GM19395 (cell line): ENCODE data around the gene CLDN11.

Experiments
- ATAC-seq: cut with Tn5 transposase; IDR thresholded peaks from one replicate; pipeline ENCODE4 v1.9.1; 2021; ENCODE audit warnings: mild to moderate bottlenecking, moderate library complexity; ENCODE audit not compliant: unreplicated experiment

CLDN11 gene

DNA sequence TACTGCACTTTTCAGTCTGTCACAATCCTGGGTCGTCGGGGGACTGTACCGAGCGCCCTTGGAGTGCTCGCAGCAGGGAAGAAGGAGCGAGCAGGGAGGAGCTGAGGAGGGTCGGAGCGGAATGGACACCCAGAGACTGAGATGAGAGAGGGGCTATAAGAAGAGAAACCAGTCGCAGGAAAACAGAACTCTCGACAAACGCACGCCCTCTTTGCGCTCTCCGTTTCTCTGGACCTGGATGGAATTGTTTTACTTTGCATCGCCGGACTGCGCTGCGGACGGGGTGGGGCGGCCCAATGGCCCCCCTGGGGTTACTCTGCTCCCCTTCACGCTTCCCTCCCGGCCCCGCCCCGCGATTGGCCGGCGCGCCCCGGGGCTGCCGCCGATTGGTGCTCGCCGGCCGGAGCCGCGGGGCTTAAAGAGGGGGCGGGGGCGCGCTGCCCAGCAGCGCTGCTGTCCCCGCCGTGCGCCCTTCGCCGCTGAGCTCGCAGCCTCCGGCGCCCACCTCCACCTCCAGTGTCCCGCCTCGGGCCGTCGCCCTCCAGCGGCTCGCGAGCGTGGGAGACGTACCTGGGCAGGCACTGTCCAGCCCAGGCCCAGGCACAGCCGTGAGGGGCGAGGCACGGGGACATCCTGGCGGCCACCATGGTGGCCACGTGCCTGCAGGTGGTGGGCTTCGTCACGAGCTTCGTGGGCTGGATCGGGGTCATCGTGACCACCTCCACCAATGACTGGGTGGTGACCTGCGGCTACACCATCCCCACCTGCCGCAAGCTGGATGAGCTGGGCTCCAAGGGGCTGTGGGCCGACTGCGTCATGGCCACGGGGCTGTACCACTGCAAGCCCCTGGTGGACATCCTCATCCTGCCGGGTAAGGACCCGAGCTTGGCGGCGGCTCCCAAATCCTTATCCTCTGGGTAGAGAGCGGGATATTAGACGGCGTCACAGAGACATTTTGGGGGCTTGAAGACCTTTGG, at the start of gene CLDN11:
Gene CLDN11 (plus strand): TSS at position 447 of the 977 bp plus-strand sequence. CDS start 199 bp downstream, at position 646.
- no peak for ATAC-seq

DNA sequence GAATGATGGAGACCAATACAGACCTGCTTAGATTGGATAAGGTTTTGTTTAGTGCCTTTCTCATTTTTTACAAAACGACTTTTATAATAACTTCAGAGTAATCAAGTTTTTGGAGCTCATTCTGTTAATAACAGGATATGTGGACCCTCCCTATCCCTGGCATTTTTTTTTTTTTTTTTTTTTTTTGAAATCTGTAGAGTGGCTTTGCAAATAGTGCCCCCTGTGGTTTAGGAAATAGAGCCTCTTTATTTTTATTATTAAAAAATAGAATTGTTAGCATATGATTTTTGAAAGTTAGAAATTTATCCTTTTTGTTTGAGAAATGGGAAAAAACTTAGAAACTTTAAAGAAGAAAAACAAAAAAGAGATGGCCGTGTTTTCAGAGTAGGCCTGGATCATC, 49.7 kb upstream of the CLDN11 start:
- ATAC-seq, result no peak

DNA sequence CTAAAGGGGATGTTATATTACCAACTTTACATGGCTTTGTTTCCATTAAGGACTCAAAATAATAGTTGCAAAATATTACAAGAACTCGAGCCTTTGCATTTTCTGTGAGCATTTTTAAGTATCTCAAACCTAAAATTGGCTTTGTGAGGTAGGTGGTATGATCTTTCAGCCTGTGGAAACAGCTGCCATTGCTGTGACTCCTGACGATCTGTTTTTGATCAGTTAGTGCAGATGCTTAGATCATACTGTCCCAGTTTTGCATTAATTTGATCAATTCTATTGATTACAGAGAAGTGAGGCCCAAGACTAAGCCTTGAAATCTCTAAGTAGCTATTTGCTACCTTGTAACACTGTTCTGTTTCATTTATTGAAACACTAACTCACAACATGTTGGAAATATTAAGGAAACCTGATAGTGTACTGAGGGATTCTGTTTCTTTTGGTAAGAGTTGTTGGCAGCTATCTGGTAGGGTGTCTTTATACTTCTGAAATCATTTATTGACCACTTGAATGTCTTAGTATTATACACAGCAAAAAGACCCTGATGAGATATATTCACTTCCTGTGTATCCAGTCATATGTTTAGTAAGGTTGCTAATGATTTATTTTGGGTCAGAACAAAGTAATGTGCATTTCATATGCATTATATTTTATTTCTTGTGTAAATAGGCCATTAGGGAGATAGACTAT, 46.3 kb upstream of the CLDN11 start:
- no peak for ATAC-seq

DNA sequence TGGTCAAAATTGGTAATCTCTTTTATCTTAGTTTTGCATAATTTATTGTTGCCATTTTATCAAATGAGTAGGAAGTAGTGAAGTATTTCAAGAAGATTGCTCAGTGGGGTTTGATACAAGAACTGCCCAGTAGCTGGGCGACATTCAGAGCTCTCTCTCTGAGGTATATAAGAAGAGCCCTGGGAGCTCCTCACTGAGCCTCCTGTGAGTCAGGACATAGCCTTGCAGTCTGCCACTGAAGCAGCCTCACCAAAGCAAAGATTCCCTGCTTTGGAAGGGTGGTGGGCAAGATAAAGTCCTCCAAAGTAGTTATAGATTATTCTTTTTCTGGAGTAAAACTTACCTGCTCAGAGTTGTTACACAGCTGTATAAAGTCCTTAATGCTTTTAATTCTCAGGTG, 35.1 kb upstream of the CLDN11 start:
- no peak for ATAC-seq

DNA sequence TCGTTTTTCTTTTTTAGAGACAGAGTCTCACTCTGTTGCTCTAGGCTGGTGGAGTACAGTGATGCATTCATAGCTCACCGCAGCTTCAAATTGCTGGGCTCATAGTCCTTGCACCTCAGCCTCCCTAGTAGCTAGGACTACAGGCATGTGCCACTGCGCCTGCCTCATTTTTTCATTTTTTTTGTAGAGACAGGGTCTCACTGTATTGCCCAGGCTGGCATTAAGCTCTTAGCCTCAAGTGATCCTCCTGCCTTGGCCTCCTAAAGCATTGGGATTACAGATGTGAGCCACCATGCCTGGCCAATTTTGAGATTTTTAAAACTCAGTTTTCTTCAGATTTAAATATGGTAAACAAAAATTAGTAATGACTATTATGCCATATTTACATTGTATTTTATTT, 32.2 kb upstream of the CLDN11 start:
- no peak for ATAC-seq

DNA sequence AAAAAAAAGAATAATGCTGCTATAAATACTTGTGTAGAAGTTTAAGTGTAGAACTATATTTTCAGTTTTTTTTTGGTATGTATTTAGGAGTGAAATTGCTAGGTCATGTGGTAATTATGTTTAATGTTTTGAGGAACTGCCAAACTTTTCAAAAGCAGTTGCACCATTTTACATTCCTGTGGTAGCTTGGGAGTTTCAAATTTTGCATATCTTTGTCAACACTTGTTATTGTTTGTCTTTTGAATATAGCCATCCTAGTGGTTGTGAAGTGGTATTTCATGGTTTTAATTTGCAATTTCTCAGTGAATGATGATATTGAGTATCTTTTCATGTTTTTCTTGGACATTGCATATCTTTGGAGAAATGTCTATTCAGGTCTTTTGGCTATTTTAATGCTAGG, 30.7 kb upstream of the CLDN11 start:
- no peak for ATAC-seq

DNA sequence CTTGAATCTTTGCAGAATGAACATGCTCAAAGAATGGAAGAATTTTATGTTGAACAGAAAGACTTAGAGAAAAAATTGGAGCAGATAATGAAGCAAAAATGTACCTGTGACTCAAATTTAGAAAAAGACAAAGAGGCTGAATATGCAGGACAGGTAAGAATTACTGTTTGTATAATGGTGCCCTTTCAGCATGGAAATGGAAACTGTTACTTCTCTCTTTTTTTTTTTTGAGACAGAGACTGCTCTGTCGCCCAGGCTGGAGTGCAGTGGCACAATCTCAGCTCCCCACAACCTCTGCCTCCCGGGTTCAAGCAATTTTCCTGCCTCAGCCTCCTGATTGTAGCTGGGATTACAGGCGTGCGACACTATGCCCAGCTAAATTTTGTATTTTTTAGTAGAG, 27.6 kb upstream of the CLDN11 start:
- no peak for ATAC-seq

DNA sequence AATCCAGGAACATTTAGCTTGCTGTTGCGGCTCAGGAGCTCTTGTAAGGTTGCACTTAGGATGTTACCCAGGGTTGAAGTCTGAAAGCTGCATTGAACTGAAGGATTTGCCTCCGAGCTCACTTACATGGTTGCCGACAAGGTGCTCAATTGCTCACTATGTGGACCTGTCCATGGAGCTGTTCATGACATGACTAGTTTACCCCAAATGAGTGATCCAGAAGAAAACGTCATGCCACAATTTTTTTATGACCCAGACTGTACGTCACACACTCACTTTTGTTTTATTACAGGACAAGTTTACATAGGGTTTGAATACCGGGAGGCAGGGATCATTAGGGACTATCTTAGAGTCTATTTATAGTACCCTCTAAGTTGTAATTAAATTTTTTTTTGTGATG, 21.0 kb upstream of the CLDN11 start:
- no peak for ATAC-seq

DNA sequence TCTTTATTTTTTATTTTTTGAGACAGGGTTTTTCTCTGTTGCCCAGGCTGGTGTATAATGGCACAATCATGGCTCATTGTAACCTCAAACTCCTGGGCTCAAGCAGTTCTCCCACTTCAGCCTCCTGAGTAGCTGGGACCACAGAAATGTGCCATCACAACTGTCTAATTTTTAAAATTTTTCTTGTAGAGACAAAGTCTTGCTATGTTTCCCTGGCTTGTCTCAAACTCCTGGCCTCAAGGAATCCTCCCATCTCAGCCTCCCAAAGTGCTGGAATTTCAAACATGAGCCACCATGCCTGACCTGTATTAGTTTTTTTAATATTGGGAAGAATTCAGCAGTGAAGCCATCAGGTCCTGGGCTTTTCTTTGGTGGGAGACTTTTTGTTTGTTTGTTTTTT, 13.6 kb upstream of the CLDN11 start:
- no peak for ATAC-seq

DNA sequence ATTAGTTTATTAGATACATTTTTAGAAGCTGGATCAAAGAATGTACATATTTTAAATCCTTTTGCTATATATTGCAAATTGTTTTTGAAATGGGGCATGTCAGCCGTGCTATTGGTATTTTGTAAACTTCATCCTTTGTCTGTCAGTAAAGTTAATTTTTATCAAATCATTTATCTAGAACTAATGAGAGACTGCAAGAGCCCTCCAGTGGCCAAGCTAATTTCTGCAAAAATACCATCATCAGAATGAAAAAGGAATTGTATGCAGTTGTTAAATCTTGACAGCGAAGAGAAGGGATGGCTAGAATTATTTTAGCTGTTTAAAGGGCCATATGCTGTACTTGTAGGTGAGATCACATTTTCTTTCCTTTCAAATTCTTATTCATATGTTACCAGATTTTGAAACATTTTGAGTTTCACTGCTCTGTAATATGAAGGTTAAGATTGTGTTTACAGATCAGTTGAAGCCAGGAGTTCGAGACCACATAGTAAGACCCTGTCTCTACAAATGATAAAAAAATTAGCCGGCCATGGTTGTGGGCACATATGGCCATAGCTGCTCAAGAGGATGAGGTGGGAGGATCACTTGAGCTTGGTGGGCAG, 8.1 kb upstream of the CLDN11 start:
- ATAC-seq, result no peak

DNA sequence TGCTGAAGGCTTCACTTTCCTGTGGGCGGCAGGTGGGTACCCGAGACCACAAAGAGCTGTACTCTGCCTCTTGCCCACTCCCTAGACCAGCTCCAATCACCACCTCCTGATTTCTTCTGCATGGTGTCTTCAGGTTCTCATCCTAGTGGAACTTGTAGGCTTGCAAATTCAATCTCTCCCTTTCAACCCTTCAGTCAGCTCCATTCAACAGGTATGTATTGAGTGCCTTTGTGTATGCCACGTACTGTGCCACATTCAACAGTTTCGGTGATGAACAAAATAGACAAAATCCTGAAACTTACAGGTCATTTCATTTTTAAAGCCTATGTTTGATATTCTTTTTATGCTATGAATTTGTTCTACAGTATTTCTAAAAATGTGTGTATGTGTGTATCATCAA, 5.4 kb upstream of the CLDN11 start:
- no peak for ATAC-seq

DNA sequence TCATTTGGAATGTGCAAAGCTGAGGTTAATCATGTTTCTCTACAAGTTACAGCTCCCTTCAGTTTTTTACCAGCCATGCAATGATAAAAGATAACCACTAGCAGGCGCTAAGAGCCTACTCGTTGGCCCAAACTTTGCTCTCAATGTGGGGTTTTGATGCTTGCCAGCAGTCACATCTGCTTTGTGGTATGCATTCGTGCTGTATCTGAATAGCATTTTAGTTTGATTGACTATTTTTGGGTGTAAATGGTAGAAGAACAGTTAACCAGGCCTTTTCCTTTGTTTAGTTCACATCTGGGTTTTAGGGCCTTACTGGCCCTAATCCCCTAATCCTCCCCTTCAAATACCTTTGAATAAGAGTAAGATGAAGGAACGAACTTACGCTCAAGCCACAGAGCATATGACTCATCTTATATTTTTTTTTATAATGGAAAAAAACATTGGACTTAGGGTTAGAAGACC, 4.4 kb upstream of the CLDN11 start:
- peak; percentile 69 for ATAC-seq

DNA sequence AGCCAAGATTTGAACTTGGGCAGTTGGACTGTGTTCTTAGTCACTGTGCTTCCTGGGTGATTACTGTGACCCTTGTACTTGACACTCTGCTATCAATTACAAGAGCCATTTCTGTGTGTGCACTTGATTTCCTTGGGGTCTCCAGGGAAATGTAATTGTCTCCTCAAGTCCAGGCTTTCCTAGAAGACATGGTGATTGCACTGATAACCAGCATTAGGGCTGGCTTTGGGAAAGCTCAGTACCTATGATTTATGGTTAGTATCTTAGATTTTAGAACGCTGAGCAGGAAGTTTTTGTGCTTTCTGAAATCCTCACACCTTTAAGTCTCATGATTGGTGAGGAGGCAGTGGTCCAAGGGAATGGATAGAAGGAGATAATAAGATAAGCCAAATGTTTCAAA, 1.6 kb upstream of the CLDN11 start:
- no peak for ATAC-seq

DNA sequence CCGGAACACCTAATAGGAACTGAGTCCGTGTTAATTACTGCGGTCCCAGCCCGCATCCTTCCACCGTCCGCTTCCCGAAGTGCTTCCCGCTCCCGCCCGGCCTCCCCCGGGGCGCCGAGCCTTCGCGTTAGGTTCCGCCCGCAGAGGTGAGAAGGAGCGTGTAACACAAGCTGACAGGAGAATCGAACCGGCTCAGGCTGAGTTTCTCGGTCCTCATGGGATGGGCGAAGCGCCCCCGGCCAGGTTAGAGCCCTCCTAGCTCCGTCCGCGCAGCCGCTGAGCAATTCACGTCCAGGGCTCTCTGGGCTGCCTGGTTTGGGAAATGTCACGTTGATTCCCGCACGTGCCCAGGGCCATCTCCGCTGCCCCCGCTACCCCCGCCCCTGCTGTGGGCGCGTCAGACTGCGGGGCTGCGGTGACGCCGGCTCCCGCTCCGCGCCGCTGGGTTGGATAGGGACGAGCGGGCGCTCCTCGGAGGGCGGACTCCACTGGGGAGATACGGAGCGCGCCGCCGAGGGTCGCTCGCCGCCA, 954 bp downstream of the CLDN11 start:
- ATAC-seq, result no peak

DNA sequence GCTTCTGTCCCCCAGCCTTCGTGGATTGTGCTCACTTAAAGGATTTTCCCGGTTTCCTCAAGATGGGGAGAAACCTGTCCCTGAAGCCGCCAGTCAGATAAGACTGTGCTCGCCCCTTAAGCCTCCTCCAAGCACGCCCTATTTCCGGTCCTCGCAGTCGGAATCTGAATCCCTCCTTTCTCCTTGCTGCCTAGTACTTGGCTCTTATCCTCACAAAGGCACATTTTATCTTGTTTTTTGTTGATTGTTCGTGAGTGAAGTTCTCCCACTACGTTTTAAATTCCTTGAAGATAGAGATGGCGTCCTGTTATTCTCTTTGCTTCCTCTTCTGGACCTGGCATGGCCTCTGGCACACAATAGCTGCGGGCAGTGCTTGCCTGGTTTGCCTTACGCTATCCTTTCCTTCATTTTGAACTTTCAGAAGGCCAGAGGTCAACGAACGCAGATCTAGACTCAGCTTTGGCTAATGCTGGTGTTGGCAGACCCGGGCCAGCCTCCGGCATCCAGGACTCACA, 1.7 kb downstream of the CLDN11 start:
- ATAC-seq, result no peak

DNA sequence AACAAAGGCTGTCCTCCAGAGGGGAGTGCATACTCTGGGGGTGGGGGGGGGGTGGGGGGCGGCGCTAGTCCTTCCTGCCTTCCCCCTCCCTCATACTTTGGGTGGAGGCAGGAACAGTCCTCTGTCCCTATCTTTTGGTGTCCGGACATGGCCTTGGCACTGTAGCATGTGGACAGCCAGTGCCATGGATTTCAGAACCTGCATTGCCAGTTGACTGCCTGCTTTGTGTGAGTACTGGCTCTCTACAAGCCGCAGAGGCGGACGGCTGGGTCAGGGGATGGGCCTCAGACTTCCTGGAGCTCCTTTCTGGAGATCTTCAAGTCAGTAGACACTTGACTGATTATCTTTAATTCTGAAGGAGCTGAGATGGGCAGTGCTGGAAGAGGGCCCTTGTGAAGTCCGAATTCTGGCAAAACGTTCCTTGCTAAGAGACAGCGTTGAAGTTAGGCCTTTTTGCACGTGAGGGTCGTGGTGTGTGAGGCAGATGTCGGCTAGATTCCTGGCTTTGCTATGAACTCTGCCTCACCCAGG, 2.5 kb downstream of the CLDN11 start:
- ATAC-seq, result no peak

DNA sequence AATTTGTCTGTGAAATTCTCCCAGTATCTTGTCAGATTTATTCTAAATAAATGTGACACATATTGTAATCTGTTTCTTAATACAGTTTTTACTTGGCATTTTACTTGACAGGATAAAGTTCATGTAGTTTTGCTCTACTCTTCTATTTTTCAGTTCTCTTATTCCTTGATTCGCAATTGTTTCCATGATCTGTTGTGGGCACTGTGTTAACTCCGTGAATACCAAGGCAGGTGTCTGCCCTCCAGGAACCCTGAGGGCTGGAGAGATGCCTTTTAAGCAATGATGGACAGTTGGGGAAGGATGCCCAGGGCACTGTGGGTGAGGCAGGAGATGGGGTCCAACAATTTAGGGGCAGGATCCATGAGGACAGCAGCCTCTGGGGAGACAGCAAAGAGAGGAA, 3.1 kb downstream of the CLDN11 start:
- ATAC-seq, result no peak

DNA sequence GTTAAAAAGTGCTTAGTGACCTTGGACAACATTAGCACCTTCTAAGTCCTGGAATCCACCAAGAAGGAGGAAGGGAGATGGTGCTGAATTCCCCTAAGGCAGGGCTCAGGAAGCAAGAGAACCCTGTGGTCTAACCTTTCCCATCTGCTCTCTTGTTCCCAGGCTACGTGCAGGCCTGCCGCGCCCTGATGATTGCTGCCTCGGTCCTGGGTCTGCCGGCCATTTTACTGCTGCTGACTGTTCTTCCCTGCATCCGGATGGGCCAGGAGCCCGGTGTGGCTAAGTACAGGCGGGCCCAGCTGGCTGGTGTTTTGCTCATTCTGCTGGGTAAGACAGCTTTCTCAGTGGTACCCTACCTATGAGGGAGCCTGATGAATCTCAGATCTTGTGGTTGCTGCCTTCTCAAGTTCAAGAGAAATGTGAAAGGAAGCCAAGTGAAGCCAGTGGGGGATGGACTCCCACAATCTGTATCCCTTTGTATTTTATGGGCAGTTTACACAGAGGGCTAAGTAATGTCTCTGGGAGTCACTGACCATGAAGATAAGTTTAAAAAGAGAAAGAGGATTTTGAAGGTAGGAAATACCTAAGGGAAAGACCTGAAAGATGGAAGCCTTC, 4.4 kb downstream of the CLDN11 start:
- no peak for ATAC-seq

DNA sequence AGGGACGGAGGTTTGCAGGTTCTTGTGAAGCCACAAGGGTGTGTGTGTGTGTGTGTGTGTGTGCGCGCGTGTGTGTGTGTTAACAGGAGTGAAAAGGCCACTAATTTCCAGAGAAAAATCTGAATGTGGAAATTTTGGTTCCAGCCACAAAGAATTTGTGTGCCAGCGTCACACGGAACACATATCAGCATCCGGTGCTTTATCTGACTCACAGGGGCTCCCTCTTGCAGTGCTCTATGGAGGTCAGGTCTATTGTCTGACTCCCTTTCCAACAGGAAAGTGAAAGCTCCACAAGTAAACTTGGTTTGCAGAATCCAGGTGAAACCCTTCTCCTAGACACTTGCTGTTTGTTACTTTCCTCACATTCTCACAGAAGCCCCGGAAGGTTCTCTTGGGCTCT, 6.2 kb downstream of the CLDN11 start:
- no peak for ATAC-seq

DNA sequence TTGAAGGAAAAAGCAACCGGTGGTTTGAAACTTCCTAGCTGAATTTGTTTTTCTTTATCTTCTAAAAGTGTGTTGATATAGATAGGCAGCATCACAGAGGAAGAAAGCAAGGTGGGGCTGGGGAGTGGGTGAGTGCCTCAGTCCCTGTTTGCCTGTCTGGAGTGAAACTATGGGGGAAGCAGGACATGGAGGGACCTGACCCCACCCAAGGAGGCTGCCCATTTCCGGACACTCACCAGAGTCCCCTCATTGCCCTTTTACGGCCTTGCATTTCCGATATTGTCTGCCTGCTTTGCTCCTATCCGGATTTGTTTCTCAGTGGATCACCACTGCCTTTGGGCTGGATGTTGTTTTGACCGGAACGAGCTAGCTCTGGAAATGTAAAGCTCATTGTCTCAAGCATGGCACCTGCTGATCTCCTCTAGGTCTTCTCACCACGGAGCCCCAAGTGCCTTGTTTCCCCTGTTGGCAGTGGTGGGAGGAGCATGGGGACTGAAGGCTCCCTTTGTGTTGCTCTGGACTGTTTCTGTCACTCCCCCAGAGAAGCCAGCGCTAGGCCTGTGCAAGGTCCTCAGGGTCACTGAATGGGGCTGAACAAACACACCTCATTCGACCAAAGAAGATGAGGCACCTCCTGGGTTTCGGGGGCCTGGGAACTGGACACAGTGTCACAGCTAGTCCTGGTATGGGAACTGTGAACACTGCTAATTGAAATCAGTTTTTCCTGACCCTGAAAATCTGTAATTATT, 7.0 kb downstream of the CLDN11 start:
- no peak for ATAC-seq
